GM12878 (cell line): Measurements from ENCODE around the gene ADAM30. TPM values are rescaled to one million over a fixed set of nuclear protein-coding genes. Genes with fewer than 3 reads are reported as not detected.

Experiments
- ATAC-seq: fragments of 200-7000 bp; cut with Tn5 transposase; 3 replicates; pipeline ENCODE4 v1.9.1; 2020; ENCODE audit warnings: mild to moderate bottlenecking, moderate library complexity
- BruUV-seq: library from RNA; stranded (reverse); fragments of 400-500 nt; replicated peaks from 2 replicates; lab custom pipeline; 2021; lab: Mats Ljungman, UMichigan
- CTCF ChIA-PET: fragments of 300-600 bp; sonication (Branson Sonifier 250); formaldehyde crosslinking; extraction: SDS; loops from one replicate; lab custom pipeline; 2021; ENCODE audit warnings: inconsistent platforms; lab: Yijun Ruan, JAX
- POLR2A ChIA-PET: fragments of 350-600 bp; formaldehyde crosslinking; extraction: SDS; loops from one replicate; lab custom pipeline; 2021; ENCODE audit warnings: inconsistent platforms; lab: Charles Lee
- RAD21 ChIA-PET: fragments of 300-600 bp; sonication (Branson Sonifier 250); formaldehyde crosslinking; loops from one replicate; lab custom pipeline; 2023; ENCODE audit warnings: antibody characterized with exemption; ENCODE audit not compliant: unreplicated experiment; lab: Charles Lee
- SMC1A ChIA-PET: fragments of 300-600 bp; sonication (Branson Sonifier 250); formaldehyde crosslinking; loops from one replicate; lab custom pipeline; 2023; ENCODE audit not compliant: unreplicated experiment, uncharacterized antibody; lab: Charles Lee
- DNase-seq: peaks from one replicate; pipeline ENCODE4 v3.0.0-alpha.2; 2011; ENCODE audit warnings: low read depth, low spot score
- FAIRE-seq: peaks from 3 replicates; lab custom pipeline; 2011; peaks lifted over from hg19 to GRCh38; lab: Jason Lieb, UNC
- H2AFZ ChIP-seq: 2 replicates; pipeline ENCODE4 v1.6.0; 2011; ENCODE audit warnings: low read depth, low read length, control low read depth; ENCODE audit not compliant: control insufficient read depth
- H3K27ac ChIP-seq: 2 replicates; pipeline ENCODE4 v1.5.1; 2011; ENCODE audit warnings: control low read depth; ENCODE audit not compliant: control insufficient read depth, insufficient read depth
- H3K27me3 ChIP-seq, 2 experiments: replicated peaks in 1 of 2; 2 replicates each; pipeline versions ENCODE4 v1.6.0 to v1.6.1; 2011; ENCODE audit warnings: low read length in 1 of 2; ENCODE audit not compliant: control insufficient read depth in 2 of 2, insufficient read depth in 2 of 2
- H3K36me3 ChIP-seq, 2 experiments: 2 replicates each; pipeline ENCODE4 v1.5.1; 2011; ENCODE audit warnings: low read length in 1 of 2; ENCODE audit not compliant: control insufficient read depth in 2 of 2, insufficient read depth in 2 of 2
- H3K4me1 ChIP-seq: 2 replicates; pipeline ENCODE4 v1.6.1; 2011; ENCODE audit warnings: mild to moderate bottlenecking, low read length, moderate library complexity, mixed read lengths; ENCODE audit not compliant: control insufficient read depth, insufficient read depth
- H3K4me2 ChIP-seq: 2 replicates; pipeline ENCODE4 v1.6.0; 2011; ENCODE audit warnings: control low read depth; ENCODE audit not compliant: control insufficient read depth, insufficient read depth
- H3K4me3 ChIP-seq: fragments of 200-600 bp; sonication (generic); 2 replicates; pipeline ENCODE4 v1.5.1; 2016
- H3K79me2 ChIP-seq: 2 replicates; pipeline ENCODE4 v1.6.0; 2011; ENCODE audit warnings: low read length; ENCODE audit not compliant: control insufficient read depth, insufficient read depth
- H3K9ac ChIP-seq: 2 replicates; pipeline ENCODE4 v1.8.0; 2011; ENCODE audit warnings: low read length, control low read depth, mixed read lengths; ENCODE audit not compliant: control insufficient read depth, insufficient read depth
- H3K9me3 ChIP-seq: replicated peaks from 3 replicates; pipeline ENCODE4 v1.5.1; 2011; ENCODE audit warnings: mild to moderate bottlenecking, low read length; ENCODE audit not compliant: control insufficient read depth, insufficient read depth
- H4K20me1 ChIP-seq: 2 replicates; pipeline ENCODE4 v1.6.0; 2011; ENCODE audit not compliant: control insufficient read depth, insufficient read depth
- HDAC6 ChIP-seq: fragments of 200-600 bp; sonication (generic); IDR thresholded peaks from one replicate; pipeline ENCODE4 v1.8.0; 2017; ENCODE audit warnings: antibody characterized with exemption; ENCODE audit not compliant: unreplicated experiment
- WGBS: methylation state at CpG from one replicate; pipeline ENCODE4 v1.1.6; 2016; ENCODE audit warnings: low lambda C conversion rate; ENCODE audit not compliant: insufficient replicate concordance, insufficient coverage; ENCODE audit errors: missing lambda C conversion rate; 5-methylcytosine and 5-hydroxymethylcytosine counted together
- in situ Hi-C: fragments of 300-500 bp; cut with MboI; formaldehyde crosslinking; loops from 9 replicates; pipeline ENCODE4 v1.14.3; 2018; ENCODE audit warnings: mixed read lengths
- intact Hi-C: fragments of 100-400 bp; cut with micrococcal nuclease; formaldehyde crosslinking; loops from one replicate; pipeline ENCODE4 v1.14.2; 2022; ENCODE audit not compliant: unreplicated experiment
- polyA plus RNA-seq, 11 experiments: library from polyadenylated mRNA; depleted of rRNA in 4 of 11; unstranded in 6 of 11; stranded (reverse) in 5 of 11; fragments of >200 nt; fragmentation: Nextera tagmentation in 4 of 11; fragmentation: Illumina TruSeq in 1 of 11; extraction: Ambion mirVana in 4 of 11; extraction: Trizol in 1 of 11; gene quantifications; 1 replicate in 1 of 11; 2 replicates in 10 of 11; pipeline versions ENCODE4 v1.2.1 to v1.2.3, GENCODE V29; 2011 to 2016; ENCODE audit warnings: inconsistent platforms in 2 of 11, missing spikeins in 2 of 11, low read depth in 1 of 11
- total RNA-seq, 4 experiments: library from RNA; depleted of rRNA in 3 of 4; stranded (reverse); fragments of >200 nt in 3 of 4; fragmentation: Illumina TruSeq in 1 of 4; extraction: Trizol in 1 of 4; gene quantifications; 2 replicates each; pipeline versions ENCODE4 v1.2.1 to v1.2.3, GENCODE V29; 2013 to 2021
- TF ChIP-seq, protein P1 (sequence below): fragments of 450-650 bp; IDR thresholded peaks from 2 replicates; pipeline ENCODE4 v1.6.1; 2014; ENCODE audit warnings: mild to moderate bottlenecking

ADAM30 gene
- total and polyA plus RNA-seq, 10 of the 15 experiments (the other 5 are each of a cell fraction or from before 2014, with no cell fraction given), result not detected

DNA sequence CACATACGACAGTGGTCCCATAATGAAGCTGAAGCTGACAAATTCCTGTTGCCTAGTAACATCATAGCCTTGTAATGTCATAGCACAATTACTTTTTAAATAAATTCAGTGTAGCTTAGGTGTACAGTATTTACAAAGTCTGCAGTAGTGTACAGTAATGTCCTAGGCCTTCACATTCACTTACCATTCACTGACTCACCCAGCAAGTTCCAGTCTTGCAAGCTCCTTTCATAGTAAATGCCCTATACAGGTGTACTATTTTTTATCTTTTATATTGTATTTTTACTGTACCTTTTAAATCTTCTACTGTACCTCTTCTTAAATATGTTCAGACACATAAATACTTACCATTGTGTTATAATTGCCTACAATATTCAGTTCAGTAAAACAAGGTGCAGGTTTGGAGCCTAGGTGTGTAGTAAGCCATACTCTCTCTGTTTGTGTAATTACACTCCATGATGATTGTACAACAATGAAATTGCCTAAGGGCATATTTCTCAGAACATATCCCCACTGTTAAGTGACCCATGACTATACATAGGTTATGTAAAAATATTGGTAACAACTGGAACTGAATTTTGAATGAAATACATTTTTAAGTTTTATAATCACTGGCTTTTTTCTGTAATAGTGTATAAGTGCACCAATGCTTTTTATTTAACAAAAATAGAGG lies 33.5 kb upstream of the ADAM30 start (continued):
- TF ChIP-seq, protein P1, sequence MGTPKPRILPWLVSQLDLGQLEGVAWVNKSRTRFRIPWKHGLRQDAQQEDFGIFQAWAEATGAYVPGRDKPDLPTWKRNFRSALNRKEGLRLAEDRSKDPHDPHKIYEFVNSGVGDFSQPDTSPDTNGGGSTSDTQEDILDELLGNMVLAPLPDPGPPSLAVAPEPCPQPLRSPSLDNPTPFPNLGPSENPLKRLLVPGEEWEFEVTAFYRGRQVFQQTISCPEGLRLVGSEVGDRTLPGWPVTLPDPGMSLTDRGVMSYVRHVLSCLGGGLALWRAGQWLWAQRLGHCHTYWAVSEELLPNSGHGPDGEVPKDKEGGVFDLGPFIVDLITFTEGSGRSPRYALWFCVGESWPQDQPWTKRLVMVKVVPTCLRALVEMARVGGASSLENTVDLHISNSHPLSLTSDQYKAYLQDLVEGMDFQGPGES, result no peak

DNA sequence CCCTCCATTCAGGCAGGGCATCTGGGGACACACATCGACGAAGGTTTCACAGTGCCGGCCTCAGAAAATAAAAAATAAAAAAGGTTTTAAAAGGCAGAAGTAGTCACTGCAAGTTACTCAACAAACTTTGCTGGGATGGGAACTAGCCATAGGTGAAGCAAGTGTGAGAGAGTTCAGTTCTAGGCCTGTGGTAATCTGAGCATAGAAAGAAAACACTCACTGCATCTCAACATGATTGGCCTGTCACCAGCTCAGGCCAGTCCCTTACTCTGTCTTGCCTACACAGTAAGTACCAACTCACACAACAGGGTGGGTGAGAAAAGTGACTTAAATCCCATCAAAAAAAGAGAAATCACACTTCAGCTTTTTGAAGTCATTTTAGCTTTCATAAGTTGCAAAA lies 30.2 kb upstream of the ADAM30 start:
- intact Hi-C loops (no loop called here), in situ Hi-C loops (no loop called here)
- ChIA-PET CTCF (interaction anchor here (0.8 to 2.0 kb wide), 4 partner anchors 10 to 158 kb away, joined by 3 to 6 read pairs (median 4); partner anchors contain the start of gene HMGCS2), SMC1A (no interaction called here), RAD21 (no interaction called here), POLR2A (no interaction called here)
- H3K27ac ChIP-seq, result no peak overlapping the region
- DNase-seq (no peak), FAIRE-seq (no peak), ATAC-seq (no peak)
- no peaks in the 10 kb centered on the region for H3K4me1 ChIP-seq
- H3K4me3 ChIP-seq, result no peak overlapping the region
- no peak for TF ChIP-seq HDAC6
- H3K9me3 ChIP-seq, result no peaks in the 10 kb centered on the region
- no peak overlapping the region for H3K4me2 ChIP-seq
- BruUV-seq, result no TSS peak
- H4K20me1 ChIP-seq, result no peaks in the 10 kb centered on the region
- H3K36me3 ChIP-seq, result no peaks in the 10 kb centered on the region
- no peak overlapping the region for H2AFZ ChIP-seq
- 77% methylated on average over 3 of the region's 3 CpGs for WGBS
- H3K9ac ChIP-seq, result no peak overlapping the region
- no peaks in the 10 kb centered on the region for H3K27me3 ChIP-seq
- H3K79me2 ChIP-seq, result no peaks in the 10 kb centered on the region
